ENCODE measurements around the gene FRG2. TPM values are rescaled to one million over a fixed set of nuclear protein-coding genes. Genes with fewer than 3 reads are reported as not detected.
"Not testable (repeated sequence)": the region's sequence is repeated elsewhere in the genome, so short reads cannot be mapped to it uniquely, and the experiment has no call there.

Gene FRG2
- total and polyA plus RNA-seq, 12 donors = not detected

DNA sequence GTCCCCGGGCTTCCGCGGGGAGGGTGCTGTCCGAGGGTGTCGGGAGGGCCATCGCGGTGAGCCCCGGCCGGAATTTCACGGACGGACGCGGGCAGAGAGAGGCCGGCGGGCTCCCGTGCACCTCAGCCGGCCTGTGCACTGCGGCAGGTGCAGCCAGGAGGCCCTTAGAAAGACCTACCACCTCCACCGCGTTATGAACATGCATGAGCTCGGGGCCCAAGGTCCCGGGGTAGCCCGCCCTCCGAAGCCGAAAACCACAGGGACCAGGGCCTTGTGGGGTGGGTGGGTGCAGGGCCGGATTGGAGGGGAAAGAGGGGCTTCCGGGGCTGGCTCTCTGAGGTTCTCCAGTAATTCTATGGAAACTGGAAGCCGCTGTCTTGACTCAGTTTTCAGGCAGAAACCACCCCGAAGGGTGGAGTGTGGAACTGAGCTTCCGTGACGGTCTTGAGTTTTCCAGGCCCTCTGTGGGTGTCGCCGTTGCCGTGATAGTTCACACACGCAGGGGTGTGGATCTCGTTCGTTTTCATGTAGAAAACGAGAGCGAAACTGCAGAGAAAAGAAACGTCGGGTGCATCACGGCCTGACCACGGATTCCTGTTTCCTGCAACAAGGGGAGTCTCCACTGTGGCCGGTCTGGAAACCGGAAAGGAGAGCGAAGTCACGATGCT is 4.3 kb downstream of the FRG2 start:
- H3K4me1 ChIP-seq (replicated peaks in 1 of 2); H3K27ac ChIP-seq; H3K9me3 ChIP-seq (replicated peaks in 1 of 3); H3K36me3 ChIP-seq (replicated peaks in 1 of 2); DNase-seq; intact Hi-C loops (cut with DNase I): not testable (repeated sequence)
- WGBS, 4 donors = 20 to 35% (median 27%) methylated on average over 2 to 35 of the region's 47 CpGs
- H3K4me3 ChIP-seq = peak overlapping the region in 1 of 4 donors; percentile 46
- H3K27me3 ChIP-seq = peaks cover 19% of the 10 kb centered on the region

DNA sequence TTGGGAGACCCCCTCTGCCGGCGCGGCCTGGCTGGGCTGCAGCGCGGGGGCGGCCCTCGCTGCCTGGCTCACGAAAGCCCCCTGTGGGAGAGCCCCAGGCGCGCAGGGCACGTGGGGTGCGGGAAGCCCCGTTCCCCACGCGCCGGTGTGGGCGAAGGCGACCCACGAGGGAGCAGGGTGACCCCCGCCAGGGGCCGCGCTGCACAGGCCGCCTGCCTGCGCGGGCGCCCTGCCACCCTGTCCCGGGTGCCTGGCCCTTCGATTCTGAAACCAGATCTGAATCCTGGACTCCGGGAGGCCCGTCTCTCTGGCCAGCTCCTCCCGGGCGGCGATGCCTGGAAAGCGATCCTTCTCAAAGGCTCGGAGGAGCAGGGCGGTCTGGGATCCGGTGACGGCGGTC is 5.1 kb downstream of the FRG2 start:
- H3K4me1 ChIP-seq (replicated peaks in 1 of 2); H3K27ac ChIP-seq; DNase-seq; intact Hi-C loops (cut with DNase I); H3K4me3 ChIP-seq; H3K9me3 ChIP-seq (replicated peaks in 1 of 3); H3K36me3 ChIP-seq (replicated peaks in 1 of 2): not testable (repeated sequence)
- 50 to 60% (median 54%) methylated on average over 6 to 17 of the region's 39 CpGs for WGBS, 4 donors
- peaks cover 26% of the 10 kb centered on the region for H3K27me3 ChIP-seq

DNA sequence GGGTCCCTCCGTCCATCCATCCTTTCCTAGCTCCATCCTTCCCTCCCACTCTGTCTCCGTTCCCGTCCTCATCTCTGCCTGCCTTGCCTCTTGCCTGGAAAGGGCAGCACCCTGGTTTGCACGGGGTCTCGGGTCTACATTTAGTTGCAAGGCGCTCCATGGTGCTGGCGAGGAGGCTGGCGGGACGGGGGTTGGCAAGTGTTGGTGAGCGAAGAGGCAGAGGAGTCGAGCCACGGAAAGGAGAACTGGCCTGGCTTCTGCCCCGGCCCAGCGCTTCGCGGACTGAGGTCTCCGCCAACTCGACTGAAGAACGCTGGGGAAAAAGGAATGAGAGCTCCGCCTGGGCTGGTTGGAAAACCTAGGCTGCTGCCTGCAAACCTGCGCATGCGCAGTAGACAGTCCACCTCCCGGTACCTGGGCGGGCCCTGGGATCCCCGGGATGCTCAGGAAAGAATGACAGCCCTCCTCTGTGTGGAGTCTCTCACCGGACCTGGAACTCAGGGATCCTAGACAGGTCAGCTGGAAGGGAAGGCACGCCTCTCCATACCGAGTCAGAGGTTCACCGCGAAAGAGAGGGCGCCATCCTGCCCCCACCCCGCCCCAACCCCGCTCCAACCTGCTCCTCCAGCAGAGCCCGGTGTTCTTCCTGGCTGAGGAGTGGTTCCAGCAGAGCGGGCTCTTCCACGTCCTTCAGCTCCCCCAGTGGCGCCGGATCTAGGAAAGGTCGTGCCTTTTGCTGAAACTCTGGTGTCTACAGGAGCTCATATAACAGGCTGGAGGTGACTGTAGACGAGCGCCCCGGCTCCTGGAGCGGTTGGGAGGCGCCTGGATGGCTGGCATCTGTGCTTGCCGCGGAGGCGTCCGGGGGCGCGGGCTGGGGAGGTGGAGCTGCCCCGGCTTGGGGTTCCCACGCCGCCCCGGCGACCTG is 6.0 kb downstream of the FRG2 start:
- Histone ChIP-seq H3K4me1 (replicated peaks in 1 of 2) (no peaks in the 10 kb centered on the region), H3K4me3 (peak overlapping the region in 1 of 4 donors; percentile 6), H3K27ac (no peak overlapping the region), H3K9me3 (replicated peaks in 1 of 3) (no peaks in the 10 kb centered on the region), H3K27me3 (peaks cover 28% of the 10 kb centered on the region), H3K36me3 (replicated peaks in 1 of 2) (no peaks in the 10 kb centered on the region)
- WGBS, 4 donors = 2 to 9% (median 5%) methylated on average over 22 to 52 of the region's 55 CpGs
- peak; percentile 27 to 58 (median 50) for DNase-seq
- intact Hi-C loops (cut with DNase I) = no loop called here
- TF ChIP-seq, protein P1, sequence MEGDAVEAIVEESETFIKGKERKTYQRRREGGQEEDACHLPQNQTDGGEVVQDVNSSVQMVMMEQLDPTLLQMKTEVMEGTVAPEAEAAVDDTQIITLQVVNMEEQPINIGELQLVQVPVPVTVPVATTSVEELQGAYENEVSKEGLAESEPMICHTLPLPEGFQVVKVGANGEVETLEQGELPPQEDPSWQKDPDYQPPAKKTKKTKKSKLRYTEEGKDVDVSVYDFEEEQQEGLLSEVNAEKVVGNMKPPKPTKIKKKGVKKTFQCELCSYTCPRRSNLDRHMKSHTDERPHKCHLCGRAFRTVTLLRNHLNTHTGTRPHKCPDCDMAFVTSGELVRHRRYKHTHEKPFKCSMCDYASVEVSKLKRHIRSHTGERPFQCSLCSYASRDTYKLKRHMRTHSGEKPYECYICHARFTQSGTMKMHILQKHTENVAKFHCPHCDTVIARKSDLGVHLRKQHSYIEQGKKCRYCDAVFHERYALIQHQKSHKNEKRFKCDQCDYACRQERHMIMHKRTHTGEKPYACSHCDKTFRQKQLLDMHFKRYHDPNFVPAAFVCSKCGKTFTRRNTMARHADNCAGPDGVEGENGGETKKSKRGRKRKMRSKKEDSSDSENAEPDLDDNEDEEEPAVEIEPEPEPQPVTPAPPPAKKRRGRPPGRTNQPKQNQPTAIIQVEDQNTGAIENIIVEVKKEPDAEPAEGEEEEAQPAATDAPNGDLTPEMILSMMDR (IDR thresholded peaks at IDR 0.05) = no peak
- TF ChIP-seq POLR2A (IDR thresholded peaks at IDR 0.05) = no peak

DNA sequence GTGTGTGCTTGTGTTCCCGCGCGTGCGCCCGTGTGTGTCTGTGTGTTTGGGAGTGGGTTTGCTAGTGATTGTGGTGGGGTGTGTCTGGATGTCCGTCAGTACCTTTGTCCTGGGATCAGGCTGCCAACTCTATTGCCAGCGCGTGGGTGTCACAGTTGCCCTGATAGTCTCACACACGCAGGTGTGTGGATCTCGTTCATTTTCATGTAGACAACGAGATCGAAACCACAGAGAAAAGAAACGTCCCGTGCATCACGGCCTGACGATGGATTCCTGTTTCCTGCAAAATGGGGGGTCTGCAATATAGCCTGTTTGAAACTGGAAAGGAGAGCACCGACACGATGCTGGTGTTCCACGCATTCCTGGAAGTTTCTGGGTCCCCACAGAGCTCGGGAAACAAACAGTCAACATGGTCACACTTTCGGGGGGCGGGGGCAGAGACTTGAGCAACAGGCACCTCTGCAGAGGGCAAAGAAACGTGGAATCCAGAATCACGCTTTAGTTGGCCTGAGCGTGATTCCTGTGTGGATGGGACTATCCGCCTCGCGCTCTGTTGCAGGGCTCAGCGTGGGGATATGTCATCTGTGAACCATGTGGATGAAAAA is 7.1 kb downstream of the FRG2 start:
- H3K27me3 ChIP-seq = peaks cover 29% of the 10 kb centered on the region
- H3K4me1 ChIP-seq (replicated peaks in 1 of 2) = not testable (repeated sequence)

DNA sequence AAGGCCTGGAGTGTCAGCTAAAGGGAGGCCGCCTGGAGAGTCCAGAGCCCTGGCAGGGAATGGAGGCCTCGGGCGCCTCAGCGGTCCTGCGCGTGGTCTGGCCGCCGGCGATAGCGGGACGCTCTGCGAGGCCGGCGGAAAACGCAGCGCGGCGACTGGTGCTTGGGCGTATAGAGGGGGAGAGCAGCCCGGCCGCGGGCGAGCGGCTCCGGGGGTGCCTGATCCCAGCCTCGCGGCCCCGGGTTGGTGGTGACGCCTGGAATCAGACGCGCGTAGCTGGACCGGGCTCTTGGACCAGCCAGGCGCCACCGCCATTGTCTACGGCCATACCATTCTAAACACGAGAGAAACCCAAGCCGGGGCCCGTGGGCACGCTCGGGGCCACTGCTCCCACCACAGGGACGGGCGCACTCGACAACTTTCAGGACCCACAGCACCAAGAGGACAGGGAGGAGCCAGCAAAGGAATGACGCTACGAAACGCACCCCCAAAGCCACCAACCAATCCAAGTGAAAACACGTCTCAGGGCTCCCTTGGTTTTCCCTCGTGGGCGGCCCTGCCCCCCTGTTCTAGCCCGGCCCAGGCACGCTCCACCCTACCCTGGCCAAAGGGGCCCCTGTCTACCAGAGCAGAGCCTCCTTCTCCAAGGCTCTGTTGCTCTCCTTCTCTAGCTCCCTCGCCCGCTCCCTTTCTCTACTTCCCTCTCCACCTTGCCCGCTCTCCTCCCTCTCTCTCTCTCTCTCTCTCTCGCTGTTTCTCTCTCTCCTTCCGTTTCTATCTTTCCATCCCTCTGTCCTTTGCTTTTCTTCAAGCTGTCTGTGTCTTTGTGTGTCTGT is 7.8 kb downstream of the FRG2 start:
- 7 to 10% (median 9%) methylated on average over 18 to 57 of the region's 57 CpGs for WGBS, 4 donors
- no peaks in the 10 kb centered on the region for H3K4me1 ChIP-seq (replicated peaks in 1 of 2)

More for the DNA sequence above, 7.1 kb downstream of the FRG2 start:
- H3K4me3 ChIP-seq; H3K36me3 ChIP-seq (replicated peaks in 1 of 2); H3K9me3 ChIP-seq (replicated peaks in 1 of 3); DNase-seq; H3K27ac ChIP-seq; intact Hi-C loops (cut with DNase I): not testable (repeated sequence)
- WGBS, 4 donors = 17 to 22% (median 19%) methylated on average over 20 to 29 of the region's 29 CpGs

More for the DNA sequence above, 7.8 kb downstream of the FRG2 start:
- no peak overlapping the region for H3K27ac ChIP-seq
- peaks cover 34% of the 10 kb centered on the region for H3K27me3 ChIP-seq
- no peaks in the 10 kb centered on the region for H3K9me3 ChIP-seq (replicated peaks in 1 of 3)
- TF ChIP-seq POLR2A (IDR thresholded peaks at IDR 0.05) = no peak
- TF ChIP-seq, protein P1 (IDR thresholded peaks at IDR 0.05) = no peak
- H3K36me3 ChIP-seq (replicated peaks in 1 of 2) = no peaks in the 10 kb centered on the region
- intact Hi-C loops (cut with DNase I) = no loop called here
- H3K4me3 ChIP-seq = no peak overlapping the region
- DNase-seq = no peak

Measured in adrenal gland (tissue), 12 donors.